ENCODE measurements around the gene MTRFR. TPM values are rescaled to one million over a fixed set of nuclear protein-coding genes. Genes with fewer than 3 reads are reported as not detected.

MTRFR gene
- total RNA-seq, 1 experiment from 2014 or later: 14.8 TPM

DNA sequence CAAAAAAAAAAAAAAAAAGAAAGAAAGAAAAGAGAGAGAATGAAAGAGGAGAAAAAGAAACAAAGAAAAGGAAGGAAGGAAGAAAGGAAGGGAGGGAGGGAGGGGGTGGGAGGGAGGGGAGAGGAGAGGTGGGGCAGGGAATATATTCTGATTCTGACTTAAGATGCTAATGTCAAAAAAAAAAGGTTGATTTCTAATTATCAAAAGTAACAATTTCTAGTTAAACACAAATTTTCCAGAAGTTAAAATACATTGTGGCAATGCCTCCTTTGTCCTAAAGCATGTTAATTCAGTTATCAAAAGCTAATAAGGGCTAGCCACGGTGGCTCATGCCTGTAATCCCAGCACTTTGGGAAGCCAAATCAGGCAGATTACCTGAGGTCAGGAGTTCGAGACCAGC, 7.8 kb upstream of the MTRFR start:
- no peak overlapping the region for H3K27ac Mint-ChIP-seq
- no peaks in the 10 kb centered on the region for H3K23me2 ChIP-seq (ENCODE audit: insufficient read length, low read depth, low read length, poor library complexity, severe bottlenecking)
- no peak overlapping the region for H4K8ac ChIP-seq (replicated peaks; ENCODE audit: insufficient read length, low read depth, low read length)
- peaks cover 5 to 47% (median 44%) of the 10 kb centered on the region in 3 experiments; a peak in 6 of 7 replicates for H3K36me3 Mint-ChIP-seq (ENCODE audit: insufficient read depth in 1 of 3, low read depth in 3 of 3)
- no peak overlapping the region for H3K4me3 Mint-ChIP-seq
- H3K27me3 Mint-ChIP-seq (ENCODE audit: low read depth): no peaks in the 10 kb centered on the region
- no peaks in the 10 kb centered on the region for H3K4me1 ChIP-seq (ENCODE audit: insufficient read depth, low read length)
- H3K14ac ChIP-seq (ENCODE audit: insufficient read depth, low read length): no peak overlapping the region
- H3K27me3 ChIP-seq (ENCODE audit: insufficient read depth, low read length): no peaks in the 10 kb centered on the region
- TF ChIP-seq CTCF (conservative IDR thresholded peaks at IDR 0.05): no peak
- no peaks in the 10 kb centered on the region for H4K20me1 ChIP-seq (ENCODE audit: control insufficient read depth, insufficient read depth, insufficient read length)
- WGBS (ENCODE audit: extremely low coverage, insufficient read length, low lambda C conversion rate): no CpG with 5 or more reads among the region's 2 CpGs
- H3K4me1 Mint-ChIP-seq: no peaks in the 10 kb centered on the region; a peak in 1 of 4 replicates
- H2BK5ac ChIP-seq (ENCODE audit: insufficient read length, low read length): no peak overlapping the region
- no peaks in the 10 kb centered on the region for H3K79me1 ChIP-seq (ENCODE audit: insufficient read depth, low read depth, low read length, poor library complexity, severe bottlenecking)
- H4K91ac ChIP-seq (ENCODE audit: insufficient read length, low read depth, low read length): no peak overlapping the region
- H3K9ac ChIP-seq (ENCODE audit: extremely low read depth, insufficient read length, low read length): no peak overlapping the region
- H3K27ac ChIP-seq (ENCODE audit: insufficient read length, low read depth, low read length): no peak overlapping the region
- no peaks in the 10 kb centered on the region for H3K9me3 Mint-ChIP-seq
- no peak overlapping the region for H3K4ac ChIP-seq (ENCODE audit: low read depth, low read length)
- H3K56ac ChIP-seq (ENCODE audit: insufficient read length, low read depth, low read length): no peak overlapping the region
- H2AFZ ChIP-seq (ENCODE audit: low read length): no peak overlapping the region
- no peak overlapping the region for H2BK120ac ChIP-seq (ENCODE audit: low read depth, low read length, poor library complexity, severe bottlenecking)
- H3K23ac ChIP-seq (ENCODE audit: insufficient read length, low read depth, low read length): no peak overlapping the region
- no peak overlapping the region for H3T11ph ChIP-seq (ENCODE audit: low read length)
- no peak overlapping the region for H2AK5ac ChIP-seq (ENCODE audit: insufficient read length, low read length)
- H2BK12ac ChIP-seq (ENCODE audit: insufficient read length, low read depth, low read length): no peak overlapping the region
- H4K5ac ChIP-seq (ENCODE audit: insufficient read length, low read depth, low read length): no peak overlapping the region
- H3K4me2 ChIP-seq (ENCODE audit: insufficient read depth, insufficient read length, low read length): no peak overlapping the region
- no peak overlapping the region for H3K18ac ChIP-seq (ENCODE audit: insufficient read length, low read depth, low read length)
- H3K9me3 ChIP-seq (ENCODE audit: control insufficient read depth, low read depth, low read length): no peaks in the 10 kb centered on the region
- H3K79me2 ChIP-seq (ENCODE audit: insufficient read depth, low read length): no peaks in the 10 kb centered on the region
- no peak for DNase-seq
- H2BK20ac ChIP-seq (ENCODE audit: low read depth, low read length, poor library complexity, severe bottlenecking): no peak overlapping the region
- no peak overlapping the region for H2BK15ac ChIP-seq (ENCODE audit: low read depth, low read length)
